Psoas muscle (tissue), 8 donors: ENCODE measurements around the gene TRAPPC10. TPM values are rescaled to one million over a fixed set of nuclear protein-coding genes. Genes with fewer than 3 reads are reported as not detected.
A peak's percentile ranks its signal among the peaks of the same experiment; 100 is the strongest.

Source experiments
- ATAC-seq, 4 donors: fragments of 200-7000 bp; cut with Tn5 transposase; one replicate each; pipeline ENCODE4 v1.9.1; 2020; ENCODE audit warnings: moderate library complexity in 3 of 4, mild to moderate bottlenecking in 2 of 4
- DNase-seq, 2 donors: peaks; one replicate each; pipeline ENCODE4 v3.0.0-alpha.2; 2020
- H3K27ac ChIP-seq: fragments of 200-600 bp; one replicate; pipeline ENCODE4 v1.8.0; 2022
- H3K27me3 ChIP-seq, 3 donors: fragments of 200-600 bp in 1 of 3; one replicate each; pipeline versions ENCODE4 v1.6.1 to v1.8.0; 2013 to 2022; ENCODE audit warnings: low read length in 2 of 3, mild to moderate bottlenecking in 2 of 3, moderate library complexity in 1 of 3; ENCODE audit not compliant: insufficient read depth in 3 of 3
- H3K36me3 ChIP-seq, 2 donors: fragments of 200-600 bp in 1 of 2; one replicate each; pipeline versions ENCODE4 v1.6.1 to v1.8.0; 2013 to 2022; ENCODE audit warnings: low read depth in 1 of 2, mild to moderate bottlenecking in 1 of 2, moderate library complexity in 1 of 2; ENCODE audit not compliant: insufficient read depth in 1 of 2
- H3K4me1 ChIP-seq: fragments of 200-600 bp; one replicate; pipeline ENCODE4 v1.8.0; 2022
- H3K4me3 ChIP-seq: fragments of 200-600 bp; one replicate; pipeline ENCODE4 v1.8.0; 2022; ENCODE audit warnings: mild to moderate bottlenecking
- H3K9me3 ChIP-seq: fragments of 200-600 bp; one replicate; pipeline ENCODE4 v1.8.0; 2022
- WGBS, 3 donors: extraction: QIAGEN DNeasy Blood & Tissue Kit; methylation state at CpG; one replicate each; pipeline versions ENCODE4 v1.1.6 to v1.1.7; 2013; 5-methylcytosine and 5-hydroxymethylcytosine counted together
- intact Hi-C, 2 donors: fragments of 100-400 bp; cut with DNase I; formaldehyde crosslinking; loops; one replicate each; pipeline versions ENCODE4 v1.11.0 to v1.14.2; 2022
- polyA plus RNA-seq, 3 donors: library from polyadenylated mRNA; stranded (reverse); fragments of 200-250 nt; gene quantifications; one replicate each; pipeline ENCODE4 v1.2.3, GENCODE V29; 2013
- total RNA-seq, 4 donors: library from RNA; stranded (reverse); fragmentation: NEBNext Ultra II Directional in 2 of 4; extraction: Animal tissue kit (Norgen Biotek cat#: 25700) in 2 of 4; gene quantifications; one replicate each; pipeline versions ENCODE4 v1.2.1 to v1.2.4, GENCODE V29; 2021 to 2023
- TF ChIP-seq, protein P1 (sequence below): fragments of 200-600 bp; IDR thresholded peaks from one replicate; pipeline ENCODE4 v1.8.0; 2022; ENCODE audit warnings: antibody characterized with exemption
- donor health status: healthy with polysubstance abuse.
- donor health status: DM: no; HTN: no; CAD: no; lungs with moderate emphysema.
- donor health status: Bipolar disorder and iron deficiency.
- donor health status: healthy.
- donor health status: DM: yes; HTN: yes; CAD: no.
- donor health status: DM: no; HTN: no; CAD: no.
- donor health status: DM: no; HTN: no; CAD: no.
- donor health status: DM: yes; HTN: yes; CAD: no.

TRAPPC10 gene
- total and polyA plus RNA-seq, 7 donors, result 6.4 to 22.2 (median 20.0) TPM

DNA sequence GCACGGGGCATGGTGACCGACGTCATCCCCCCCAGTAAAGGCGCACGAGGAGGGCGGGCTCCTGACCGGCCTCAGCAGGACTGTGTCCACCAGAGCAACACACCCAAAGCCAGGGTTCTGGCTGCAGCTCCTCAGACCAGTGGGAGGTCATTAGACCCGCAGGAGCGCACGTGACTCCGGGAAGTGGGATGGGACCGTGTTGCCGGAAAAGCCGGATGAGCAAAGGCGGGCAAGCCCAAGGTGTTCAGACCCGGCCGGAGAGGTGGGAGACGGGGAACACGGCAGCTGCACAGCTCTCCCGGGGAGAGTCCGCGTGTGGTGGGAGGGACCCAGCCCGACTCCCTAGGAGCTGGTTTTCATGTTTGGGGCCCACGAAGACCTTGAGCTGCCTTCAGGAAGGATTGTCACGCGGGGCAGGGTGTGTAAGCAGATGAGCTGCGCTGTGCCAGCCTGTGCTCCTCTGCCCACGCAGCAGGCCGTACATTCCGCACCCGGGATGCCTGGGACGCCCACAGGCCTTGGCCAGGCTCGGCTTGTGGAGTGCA, 20.6 kb upstream of the TRAPPC10 start:
- peaks cover 0 to 8% (median 7%) of the 10 kb centered on the region in 3 donors for H3K27me3 ChIP-seq
- intact Hi-C loops, result no loop called here
- WGBS, 3 donors, result 80 to 84% (median 81%) methylated on average over 33 of the region's 33 CpGs
- H3K27ac ChIP-seq, result no peak overlapping the region
- H3K36me3 ChIP-seq, result no peaks in the 10 kb centered on the region
- ATAC-seq, result no peak
- TF ChIP-seq, protein P1, sequence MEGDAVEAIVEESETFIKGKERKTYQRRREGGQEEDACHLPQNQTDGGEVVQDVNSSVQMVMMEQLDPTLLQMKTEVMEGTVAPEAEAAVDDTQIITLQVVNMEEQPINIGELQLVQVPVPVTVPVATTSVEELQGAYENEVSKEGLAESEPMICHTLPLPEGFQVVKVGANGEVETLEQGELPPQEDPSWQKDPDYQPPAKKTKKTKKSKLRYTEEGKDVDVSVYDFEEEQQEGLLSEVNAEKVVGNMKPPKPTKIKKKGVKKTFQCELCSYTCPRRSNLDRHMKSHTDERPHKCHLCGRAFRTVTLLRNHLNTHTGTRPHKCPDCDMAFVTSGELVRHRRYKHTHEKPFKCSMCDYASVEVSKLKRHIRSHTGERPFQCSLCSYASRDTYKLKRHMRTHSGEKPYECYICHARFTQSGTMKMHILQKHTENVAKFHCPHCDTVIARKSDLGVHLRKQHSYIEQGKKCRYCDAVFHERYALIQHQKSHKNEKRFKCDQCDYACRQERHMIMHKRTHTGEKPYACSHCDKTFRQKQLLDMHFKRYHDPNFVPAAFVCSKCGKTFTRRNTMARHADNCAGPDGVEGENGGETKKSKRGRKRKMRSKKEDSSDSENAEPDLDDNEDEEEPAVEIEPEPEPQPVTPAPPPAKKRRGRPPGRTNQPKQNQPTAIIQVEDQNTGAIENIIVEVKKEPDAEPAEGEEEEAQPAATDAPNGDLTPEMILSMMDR, result no peak
- no peaks in the 10 kb centered on the region for H3K4me1 ChIP-seq
- DNase-seq, result peak in 1 of 2 donors; percentile 44
- no peaks in the 10 kb centered on the region for H3K9me3 ChIP-seq
- no peak overlapping the region for H3K4me3 ChIP-seq

DNA sequence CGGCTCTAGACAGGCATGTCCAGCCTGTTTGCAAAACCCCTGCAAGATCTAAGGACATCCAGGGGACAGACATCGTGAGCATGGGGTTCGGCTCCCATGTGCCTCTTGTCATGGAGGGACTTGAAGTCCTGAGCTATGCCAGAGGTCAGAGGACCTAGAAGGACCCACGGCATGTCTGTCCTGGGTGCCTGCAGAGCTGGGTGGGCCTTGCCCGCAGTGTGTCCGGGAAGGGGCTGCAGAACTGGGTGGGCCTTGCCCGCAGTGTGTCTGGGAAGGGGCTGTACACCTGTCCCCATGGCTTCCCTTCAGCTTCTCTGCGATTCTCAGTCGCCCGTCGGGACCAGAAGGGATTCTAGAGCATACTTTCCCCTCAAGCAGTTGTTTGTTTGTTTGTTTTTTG, 20.0 kb upstream of the TRAPPC10 start:
- H3K4me3 ChIP-seq, result no peak overlapping the region
- no peak overlapping the region for H3K27ac ChIP-seq
- H3K9me3 ChIP-seq, result no peaks in the 10 kb centered on the region
- 88 to 89% (median 89%) methylated on average over 11 of the region's 11 CpGs for WGBS, 3 donors
- TF ChIP-seq, protein P1, result no peak
- H3K27me3 ChIP-seq, result peaks cover 0 to 8% (median 7%) of the 10 kb centered on the region in 3 donors
- intact Hi-C loops, result no loop called here
- ATAC-seq (no peak), DNase-seq (no peak)
- H3K36me3 ChIP-seq, result no peaks in the 10 kb centered on the region
- H3K4me1 ChIP-seq, result no peaks in the 10 kb centered on the region

DNA sequence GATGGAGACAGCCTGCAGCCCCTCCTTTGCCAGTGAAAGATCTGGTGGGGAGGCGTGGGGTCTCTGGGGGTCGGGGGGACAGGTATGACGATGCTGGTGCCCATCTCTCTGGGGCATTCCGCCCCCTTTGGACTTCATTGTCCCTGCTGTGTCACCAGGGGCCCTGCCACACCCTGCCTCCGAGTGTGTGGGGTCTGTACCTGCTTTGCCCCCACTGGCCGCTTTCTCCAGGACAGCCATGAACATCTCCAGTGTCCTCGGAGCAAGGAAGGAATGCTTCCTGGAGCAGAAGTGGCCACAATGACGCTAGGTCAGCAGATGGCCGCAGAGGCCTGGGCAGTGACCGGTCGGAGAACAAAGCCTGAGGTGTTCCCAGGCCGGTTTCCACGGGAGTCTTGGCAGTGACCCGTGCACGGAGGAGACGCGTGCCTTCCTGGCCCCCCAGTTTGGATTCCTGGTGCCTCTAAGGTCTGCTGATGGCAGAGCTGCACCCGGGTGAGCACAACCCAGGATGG, 18.6 kb upstream of the TRAPPC10 start:
- H3K9me3 ChIP-seq, result no peaks in the 10 kb centered on the region
- no peaks in the 10 kb centered on the region for H3K36me3 ChIP-seq
- no peak overlapping the region for H3K4me3 ChIP-seq
- TF ChIP-seq, protein P1, result no peak
- H3K27ac ChIP-seq, result no peak overlapping the region
- H3K4me1 ChIP-seq, result no peaks in the 10 kb centered on the region
- intact Hi-C loops, result no loop called here
- peaks cover 0 to 8% (median 7%) of the 10 kb centered on the region in 3 donors for H3K27me3 ChIP-seq
- DNase-seq (no peak), ATAC-seq (no peak)
- WGBS, 3 donors, result 69 to 72% (median 70%) methylated on average over 17 to 18 of the region's 18 CpGs

DNA sequence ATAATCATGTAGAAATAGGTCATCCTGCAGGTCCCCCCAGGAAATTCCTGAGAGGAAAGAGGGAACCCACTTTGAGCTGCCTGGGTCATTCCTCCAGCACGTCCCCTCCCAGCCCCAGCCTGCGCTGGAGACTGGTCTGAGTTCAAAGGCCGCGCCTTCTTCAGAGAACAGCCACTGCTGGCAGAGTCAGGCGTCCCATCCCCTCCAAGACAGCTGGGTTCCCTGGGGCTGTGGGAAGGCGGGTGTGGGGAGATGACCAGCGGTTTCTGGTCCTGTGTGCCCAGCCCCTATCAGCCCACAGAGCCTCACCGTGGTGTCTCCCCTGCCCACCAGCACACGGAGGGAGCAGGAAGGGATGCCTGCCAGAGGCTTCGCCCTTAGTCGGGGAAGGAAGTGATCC, 18.0 kb upstream of the TRAPPC10 start:
- ATAC-seq, result no peak
- H3K9me3 ChIP-seq, result no peaks in the 10 kb centered on the region
- WGBS, 3 donors, result 51 to 57% (median 55%) methylated on average over 11 of the region's 11 CpGs
- intact Hi-C loops, result no loop called here
- TF ChIP-seq, protein P1, result no peak
- no peaks in the 10 kb centered on the region for H3K4me1 ChIP-seq
- no peak overlapping the region for H3K27ac ChIP-seq
- peaks cover 0 to 8% (median 7%) of the 10 kb centered on the region in 3 donors for H3K27me3 ChIP-seq
- no peak overlapping the region for H3K4me3 ChIP-seq
- H3K36me3 ChIP-seq, result no peaks in the 10 kb centered on the region
- DNase-seq, result no peak

DNA sequence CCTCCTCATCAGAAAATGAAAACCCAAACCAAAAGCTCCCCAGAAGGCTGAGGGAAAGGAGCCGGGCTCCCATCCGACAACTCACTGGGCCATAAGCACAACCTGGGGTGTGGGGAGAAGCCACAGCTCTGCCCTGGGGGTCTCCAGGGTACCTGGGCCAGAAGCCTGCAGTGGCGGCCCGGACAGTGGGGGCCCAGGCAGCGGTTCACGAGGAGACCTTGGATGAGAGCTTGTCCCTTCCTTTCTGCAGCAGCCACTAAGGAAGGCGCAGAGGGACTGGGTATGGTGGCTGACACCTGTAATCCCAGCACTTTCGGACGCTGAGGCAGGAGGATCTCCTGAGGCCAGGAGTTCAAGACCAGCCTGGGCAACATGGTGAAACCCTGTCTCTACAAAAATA, 17.5 kb upstream of the TRAPPC10 start:
- 92 to 97% (median 93%) methylated on average over 9 of the region's 9 CpGs for WGBS, 3 donors
- Histone ChIP-seq H3K27me3 (peaks cover 0 to 8% (median 7%) of the 10 kb centered on the region in 3 donors), H3K36me3 (no peaks in the 10 kb centered on the region), H3K4me1 (no peaks in the 10 kb centered on the region), H3K4me3 (no peak overlapping the region), H3K9me3 (no peaks in the 10 kb centered on the region), H3K27ac (no peak overlapping the region)
- intact Hi-C loops, result no loop called here
- TF ChIP-seq, protein P1, result no peak
- DNase-seq, result no peak
- ATAC-seq, result no peak
